ENCODE results near the gene NTF4.
"Not testable (repeated sequence)": the region's sequence is repeated elsewhere in the genome, so short reads cannot be mapped to it uniquely, and the experiment has no call there.

NTF4 gene

GRCh38 chr19:49020931-49021895 lies 43.4 kb downstream of the NTF4 start:
- no peak for DNase-seq (ENCODE audit: low spot score)

GRCh38 chr19:49020342-49020741 lies 44.3 kb downstream of the NTF4 start:
- no peak for DNase-seq (ENCODE audit: low spot score)

GRCh38 chr19:49019242-49019932 lies 45.2 kb downstream of the NTF4 start:
- peak; percentile 56 for DNase-seq (ENCODE audit: low spot score)

DNA sequence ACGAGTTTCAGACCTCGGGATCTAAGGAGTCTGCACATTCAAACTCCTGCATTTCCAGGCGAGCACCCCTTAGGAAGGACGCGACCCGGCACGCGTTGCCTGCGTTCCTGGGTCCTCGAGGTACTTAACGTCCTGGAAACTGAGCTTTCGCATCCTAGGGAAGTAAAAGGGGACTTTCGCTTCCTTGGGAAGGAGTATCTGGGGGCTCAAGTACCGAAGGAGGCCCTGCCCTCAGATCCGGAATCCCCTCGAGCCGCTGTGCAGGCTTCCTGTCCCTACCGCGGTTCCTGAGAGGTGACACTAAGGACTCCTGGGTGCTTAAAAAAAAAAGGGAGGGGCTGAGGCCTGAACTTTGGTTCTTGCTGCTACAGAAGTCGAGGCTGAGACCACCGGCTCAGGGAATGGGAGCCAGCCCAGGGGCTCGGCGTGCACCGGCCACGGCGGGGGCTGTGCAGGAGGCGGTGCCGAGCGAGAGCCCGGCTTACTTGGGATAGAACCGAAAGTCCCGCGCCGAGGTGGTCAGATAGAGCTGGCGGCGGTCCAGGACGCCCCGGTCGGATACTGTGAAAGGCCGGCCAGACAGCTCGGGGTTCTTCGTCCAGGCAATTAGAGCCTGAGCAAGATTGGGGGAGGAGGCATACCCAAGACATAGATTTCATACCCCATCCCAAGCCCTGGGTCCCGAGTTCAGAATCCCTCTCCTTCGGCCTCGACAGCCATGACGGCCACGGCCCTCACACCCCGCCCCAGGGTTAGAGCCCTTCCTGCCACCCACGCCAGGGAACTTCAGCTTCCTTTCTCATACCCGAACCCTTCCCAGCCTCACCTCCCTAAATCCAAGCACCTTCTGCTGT lies 46.0 kb downstream of the NTF4 start:
- not testable (repeated sequence) for DNase-seq (ENCODE audit: low spot score)

DNA sequence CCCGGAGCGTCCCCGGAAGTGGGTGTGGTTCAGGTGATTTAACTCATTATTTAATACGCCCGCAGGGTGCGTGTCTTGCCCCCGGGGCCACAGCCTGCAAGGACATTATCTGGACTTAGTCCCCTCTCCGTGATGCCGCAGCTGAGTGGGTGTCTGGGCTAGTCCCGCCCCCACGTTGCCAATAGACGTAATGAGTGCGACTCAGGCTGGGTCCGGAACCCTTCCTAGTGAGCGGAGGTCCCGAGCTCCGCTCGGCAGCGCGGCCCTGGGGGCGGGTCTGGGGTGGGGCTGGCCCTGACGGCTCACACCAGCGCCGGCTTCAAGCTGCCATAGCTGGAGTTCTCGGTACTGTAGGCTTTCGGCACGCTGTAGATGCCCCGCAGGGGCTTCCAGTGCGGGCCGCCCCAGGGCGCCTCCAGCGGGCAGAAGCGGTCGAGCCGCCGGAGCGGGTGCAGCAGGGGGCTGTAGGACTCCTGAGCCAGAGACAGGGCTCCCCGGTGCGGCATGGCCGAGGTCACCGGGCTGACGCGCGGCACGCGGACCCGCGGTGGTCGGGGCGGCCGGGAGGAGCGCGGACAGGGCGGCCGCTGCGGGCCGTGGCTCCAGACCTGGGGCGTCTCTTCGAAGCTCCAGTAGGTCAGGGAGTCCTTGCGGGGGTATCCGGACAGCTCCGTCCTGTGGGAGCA lies 46.8 kb downstream of the NTF4 start:
- peak; percentile 67 for DNase-seq (ENCODE audit: low spot score)

- DNase-seq (ENCODE audit: low spot score): no peak
These were observed 47.5 kb downstream of the NTF4 start, which contains the start of gene LHB for GRCh38 chr19:49017041-49017665. LHB (minus strand) TSS chr19:49017091; CDS start chr19:49017081, 10 bp downstream.

GRCh38 chr19:49016067-49016839 lies 48.4 kb downstream of the NTF4 start:
- DNase-seq (ENCODE audit: low spot score): no peak

DNA sequence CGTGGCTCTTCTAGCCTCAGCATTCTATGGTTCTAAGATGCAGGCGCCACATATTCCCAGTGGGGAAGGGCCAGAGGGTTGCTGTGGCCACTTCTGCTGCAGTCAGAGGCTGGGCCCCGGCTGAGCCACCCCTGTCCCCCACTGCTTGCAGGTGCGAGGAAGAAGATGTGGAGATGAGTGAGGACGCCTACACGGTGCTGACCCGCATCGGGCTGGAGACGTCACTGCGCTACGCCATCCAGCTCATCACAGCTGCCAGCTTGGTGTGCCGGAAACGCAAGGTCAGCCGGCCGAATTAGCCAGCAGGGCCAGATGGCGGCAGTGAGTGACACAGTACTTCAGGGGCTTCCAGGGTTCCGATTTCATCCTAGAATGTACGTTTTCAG lies 49.8 kb downstream of the NTF4 start:
- DNase-seq (ENCODE audit: low spot score): no peak

DNA sequence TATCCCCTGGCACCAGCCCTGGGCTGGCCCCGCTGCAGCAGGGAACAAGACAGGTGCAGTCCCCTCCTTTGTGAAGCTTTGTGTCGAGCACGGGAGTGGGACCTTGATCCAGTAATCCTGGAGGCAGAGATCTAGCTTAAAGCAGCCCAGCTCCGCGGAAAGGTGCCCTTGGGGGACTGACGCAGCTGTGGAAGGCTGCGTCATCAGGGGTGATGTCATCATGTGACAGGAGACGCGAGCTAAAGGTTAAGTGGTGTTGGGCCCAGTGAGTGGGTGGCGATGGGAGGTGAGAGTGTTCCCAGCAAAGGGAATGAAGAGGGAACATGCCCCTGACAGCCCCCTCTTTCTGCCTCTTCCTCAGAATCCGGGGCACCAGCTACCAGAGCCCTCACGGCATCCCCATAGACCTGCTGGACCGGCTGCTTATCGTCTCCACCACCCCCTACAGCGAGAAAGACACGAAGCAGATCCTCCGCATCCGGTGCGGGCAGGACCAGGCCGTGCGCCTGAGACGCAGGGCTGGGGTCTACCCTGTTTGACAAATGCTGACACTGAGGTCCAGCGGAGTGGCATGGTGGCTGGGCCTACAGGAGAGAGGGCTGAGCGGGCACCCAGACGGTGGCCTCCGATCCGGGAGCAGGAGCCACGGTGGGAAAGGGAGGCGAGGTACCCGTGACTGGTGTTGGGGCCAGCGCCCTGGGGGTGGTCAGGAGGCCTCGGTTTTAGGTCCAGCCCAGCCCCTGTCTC lies 50.3 kb downstream of the NTF4 start:
- no peak for DNase-seq (ENCODE audit: low spot score)

GRCh38 chr19:49011194-49011593 lies 53.4 kb downstream of the NTF4 start:
- no peak for DNase-seq (ENCODE audit: low spot score)
